HUES6 (cell line): Measurements from ENCODE around the gene PDXDC1.
"Not testable (repeated sequence)": the region's sequence is repeated elsewhere in the genome, so short reads cannot be mapped to it uniquely, and the experiment has no call there.

ENCODE experiments used
- H3K27ac ChIP-seq: 2 replicates; pipeline ENCODE4 v1.7.0; 2013; ENCODE audit warnings: low read depth, mild to moderate bottlenecking, low read length, inconsistent platforms
- H3K27me3 ChIP-seq: 2 replicates; pipeline ENCODE4 v1.6.1; 2013; ENCODE audit warnings: low read length; ENCODE audit not compliant: control insufficient read depth, insufficient read depth
- H3K36me3 ChIP-seq: 2 replicates; pipeline ENCODE4 v1.6.1; 2013; ENCODE audit warnings: low read length; ENCODE audit not compliant: control insufficient read depth, insufficient read depth
- H3K4me1 ChIP-seq: 2 replicates; pipeline ENCODE4 v1.6.1; 2013; ENCODE audit warnings: low read length; ENCODE audit not compliant: control insufficient read depth, insufficient read depth
- H3K4me3 ChIP-seq: 2 replicates; pipeline ENCODE4 v1.5.1; 2013; ENCODE audit warnings: low read depth, low read length
- H3K9ac ChIP-seq: one replicate; pipeline ENCODE4 v1.6.1; 2013; ENCODE audit warnings: mild to moderate bottlenecking, low read length
- H3K9me3 ChIP-seq: 2 replicates; pipeline ENCODE4 v1.6.1; 2013; ENCODE audit warnings: low read depth, low read length; ENCODE audit not compliant: control insufficient read depth, insufficient read depth

The PDXDC1 gene

GRCh38 chr16:15057681-15058417, 83.0 kb downstream of the PDXDC1 start:
- Histone ChIP-seq H3K9me3 (no peaks in the 10 kb centered on the region), H3K27ac (no peak overlapping the region), H3K4me1 (no peaks in the 10 kb centered on the region), H3K27me3 (no peaks in the 10 kb centered on the region), H3K36me3 (peaks cover 41% of the 10 kb centered on the region), H3K4me3 (no peak overlapping the region), H3K9ac (no peak overlapping the region)

- peaks cover 53% of the 10 kb centered on the region for H3K36me3 ChIP-seq
- no peak overlapping the region for H3K27ac ChIP-seq
- no peak overlapping the region for H3K9ac ChIP-seq
- H3K27me3 ChIP-seq = no peaks in the 10 kb centered on the region
- no peaks in the 10 kb centered on the region for H3K9me3 ChIP-seq
- no peak overlapping the region for H3K4me3 ChIP-seq
- no peaks in the 10 kb centered on the region for H3K4me1 ChIP-seq
Observed at GRCh38 chr16:15059324-15059723, 84.5 kb downstream of the PDXDC1 start.

GRCh38 chr16:15062085-15062810, 87.4 kb downstream of the PDXDC1 start:
- H3K9me3 ChIP-seq, H3K9ac ChIP-seq, H3K4me3 ChIP-seq, H3K27me3 ChIP-seq, H3K27ac ChIP-seq, H3K4me1 ChIP-seq: not testable (repeated sequence)
- peaks cover 76% of the 10 kb centered on the region for H3K36me3 ChIP-seq

GRCh38 chr16:15065961-15066360, 91.1 kb downstream of the PDXDC1 start:
- peaks cover 79% of the 10 kb centered on the region for H3K36me3 ChIP-seq
- not testable (repeated sequence) for H3K4me3 ChIP-seq, H3K9ac ChIP-seq, H3K4me1 ChIP-seq, H3K27ac ChIP-seq, H3K9me3 ChIP-seq, H3K27me3 ChIP-seq

GRCh38 chr16:15066690-15067089, 91.9 kb downstream of the PDXDC1 start:
- H3K9ac ChIP-seq, H3K4me1 ChIP-seq, H3K4me3 ChIP-seq, H3K27me3 ChIP-seq, H3K27ac ChIP-seq, H3K9me3 ChIP-seq: not testable (repeated sequence)
- peaks cover 76% of the 10 kb centered on the region for H3K36me3 ChIP-seq

GRCh38 chr16:15071013-15071412, 96.2 kb downstream of the PDXDC1 start:
- H3K27ac ChIP-seq, H3K27me3 ChIP-seq, H3K4me1 ChIP-seq, H3K9ac ChIP-seq, H3K9me3 ChIP-seq, H3K4me3 ChIP-seq: not testable (repeated sequence)
- peaks cover 80% of the 10 kb centered on the region for H3K36me3 ChIP-seq

GRCh38 chr16:15071916-15072769, 97.3 kb downstream of the PDXDC1 start:
- H3K4me1 ChIP-seq, H3K27me3 ChIP-seq, H3K9ac ChIP-seq, H3K27ac ChIP-seq, H3K4me3 ChIP-seq, H3K9me3 ChIP-seq: not testable (repeated sequence)
- peaks cover 82% of the 10 kb centered on the region for H3K36me3 ChIP-seq

- H3K27ac ChIP-seq = no peak overlapping the region
- no peaks in the 10 kb centered on the region for H3K27me3 ChIP-seq
- no peaks in the 10 kb centered on the region for H3K9me3 ChIP-seq
- peaks cover 85% of the 10 kb centered on the region for H3K36me3 ChIP-seq
- no peaks in the 10 kb centered on the region for H3K4me1 ChIP-seq
- H3K9ac ChIP-seq = no peak overlapping the region
- H3K4me3 ChIP-seq = no peak overlapping the region
Observed at GRCh38 chr16:15073101-15073500, 98.3 kb downstream of the PDXDC1 start.

- H3K27me3 ChIP-seq, H3K9me3 ChIP-seq, H3K9ac ChIP-seq, H3K4me1 ChIP-seq, H3K27ac ChIP-seq, H3K4me3 ChIP-seq: not testable (repeated sequence)
- H3K36me3 ChIP-seq = peaks cover 81% of the 10 kb centered on the region
Observed at GRCh38 chr16:15076161-15076560, 101.3 kb downstream of the PDXDC1 start.

- H3K9me3 ChIP-seq, H3K27ac ChIP-seq, H3K4me1 ChIP-seq, H3K27me3 ChIP-seq, H3K9ac ChIP-seq, H3K4me3 ChIP-seq: not testable (repeated sequence)
- H3K36me3 ChIP-seq = peaks cover 67% of the 10 kb centered on the region
Observed at GRCh38 chr16:15080883-15081282, 106.1 kb downstream of the PDXDC1 start.

- not testable (repeated sequence) for H3K9me3 ChIP-seq, H3K4me1 ChIP-seq, H3K27ac ChIP-seq, H3K4me3 ChIP-seq, H3K9ac ChIP-seq, H3K27me3 ChIP-seq
- peaks cover 61% of the 10 kb centered on the region for H3K36me3 ChIP-seq
Observed at GRCh38 chr16:15082788-15083187, 108.0 kb downstream of the PDXDC1 start.
